Right lobe of liver (tissue), 6 donors: Measurements from ENCODE around the gene SURF1. TPM values are rescaled to one million over a fixed set of nuclear protein-coding genes. Genes with fewer than 3 reads are reported as not detected.

ENCODE experiments used
- ATAC-seq, 4 donors: fragments of 200-7000 bp; cut with Tn5 transposase; one replicate each; pipeline ENCODE4 v1.9.1; 2020; ENCODE audit warnings: mild to moderate bottlenecking in 4 of 4, moderate library complexity in 4 of 4
- DNase-seq, 3 donors: peaks; one replicate each; pipeline ENCODE4 v3.0.0-alpha.2; 2020
- H3K27ac ChIP-seq, 3 donors: fragments of 200-600 bp; one replicate each; pipeline ENCODE4 v1.8.0; 2022
- H3K27me3 ChIP-seq, 2 donors: fragments of 200-600 bp; one replicate each; pipeline ENCODE4 v1.8.0; 2022
- H3K36me3 ChIP-seq, 4 donors: fragments of 200-600 bp; sonication (generic) in 1 of 4; one replicate each; pipeline versions ENCODE4 v1.5.1 to v1.8.0; 2017 to 2022; ENCODE audit warnings: control low read depth in 1 of 4
- H3K4me1 ChIP-seq, 4 donors: fragments of 200-600 bp; sonication (generic) in 1 of 4; one replicate each; pipeline versions ENCODE4 v1.5.1 to v1.8.0; 2017 to 2022; ENCODE audit warnings: control low read depth in 1 of 4
- H3K4me3 ChIP-seq, 3 donors: fragments of 200-600 bp; one replicate each; pipeline ENCODE4 v1.8.0; 2022
- H3K9me3 ChIP-seq, 4 donors: fragments of 200-600 bp; sonication (generic) in 1 of 4; one replicate each; pipeline versions ENCODE4 v1.5.1 to v1.8.0; 2017 to 2022; ENCODE audit warnings: control low read depth in 1 of 4
- POLR2A ChIP-seq: fragments of 450-650 bp; IDR thresholded peaks from one replicate; pipeline ENCODE4 v1.6.1; 2017; ENCODE audit warnings: antibody characterized with exemption, mild to moderate bottlenecking
- WGBS: methylation state at CpG from one replicate; pipeline ENCODE4 v1.1.6; 2018; ENCODE audit warnings: low coverage, low lambda C conversion rate; ENCODE audit not compliant: insufficient coverage; ENCODE audit errors: missing lambda C conversion rate; 5-methylcytosine and 5-hydroxymethylcytosine counted together
- intact Hi-C, 2 donors: fragments of 100-400 bp; cut with DNase I; formaldehyde crosslinking; loops; one replicate each; pipeline versions ENCODE4 v1.11.2 to v1.14.1; 2022
- small RNA-seq, 2 experiments: library from RNA; depleted of rRNA; stranded (forward); fragments of <200 nt; gene quantifications; one replicate each; pipeline ENCODE3, GENCODE V24; 2016
- total RNA-seq, 6 experiments: library from RNA; depleted of rRNA in 2 of 6; stranded (reverse); fragments of >200 nt in 2 of 6; fragmentation: NEBNext Ultra II Directional in 3 of 6; extraction: Animal tissue kit (Norgen Biotek cat#: 25700) in 3 of 6; gene quantifications; one replicate each; pipeline versions ENCODE4 v1.1.0 to v1.2.4, GENCODE V29; 2016 to 2023
- TF ChIP-seq, protein P1 (sequence below), 4 donors: fragments of 200-600 bp in 3 of 4; fragments of 450-650 bp in 1 of 4; IDR thresholded peaks; one replicate each; pipeline versions ENCODE4 v1.5.1 to v1.8.0; 2016 to 2022; ENCODE audit warnings: antibody characterized with exemption in 4 of 4, mild to moderate bottlenecking in 2 of 4
- donor health status: DM: no; HTN: yes; CAD: no.
- donor health status: DM: no; HTN: no; CAD: no.
- donor health status: DM: no; HTN: no; CAD: no.
- donor health status: DM: no; HTN: yes; CAD: no.
- donor health status: DM: no; HTN: yes; CAD: no.

The SURF1 gene
- total RNA-seq, 6 experiments from 2014 or later: 37.4 to 68.8 (median 44.5) TPM

DNA sequence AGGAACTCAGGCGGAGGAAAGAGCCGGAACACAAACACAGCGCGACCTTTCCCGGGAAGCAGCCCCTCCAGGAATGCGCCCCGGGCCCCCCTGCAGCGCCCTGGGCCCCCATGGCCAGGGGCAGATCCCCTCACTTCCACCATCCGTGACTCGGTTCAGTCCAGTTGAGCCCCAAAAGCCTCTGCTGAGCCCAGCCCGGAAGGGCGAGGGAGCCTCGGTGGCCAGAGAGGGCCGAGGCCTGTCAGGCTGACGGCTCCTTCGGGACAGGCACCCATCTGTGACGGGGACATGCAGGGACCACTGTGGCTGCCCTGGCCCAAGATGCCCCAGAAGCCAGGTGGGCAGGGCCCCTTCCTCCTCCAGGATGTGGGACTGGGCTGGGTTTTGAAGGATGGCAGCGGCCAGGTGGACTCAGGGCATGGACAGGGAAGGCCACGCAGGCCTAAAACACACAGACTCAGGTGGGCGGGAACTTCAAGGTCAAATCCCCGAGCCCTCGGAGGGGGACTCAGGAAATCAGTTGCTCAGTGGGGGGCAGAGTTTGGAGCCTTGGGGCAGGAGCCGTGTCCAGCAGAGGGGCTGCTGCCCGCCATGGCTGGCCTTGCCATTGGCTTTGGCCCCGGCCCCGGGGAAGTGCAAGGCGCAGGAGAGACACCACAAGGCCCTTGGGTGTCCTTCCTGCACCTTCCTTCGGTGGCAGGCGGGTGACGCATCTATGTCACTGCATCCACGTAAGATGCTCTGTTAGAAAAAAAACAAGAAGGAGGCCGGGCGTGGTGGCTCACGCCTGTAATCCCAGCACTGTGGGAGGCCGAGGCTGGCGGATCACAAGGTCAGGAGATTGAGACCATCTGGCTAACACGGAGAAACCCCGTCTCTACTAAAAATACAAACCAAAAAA lies 51.6 kb downstream of the SURF1 start:
- Histone ChIP-seq H3K27ac (no peak overlapping the region), H3K27me3 (no peaks in the 10 kb centered on the region), H3K4me3 (no peak overlapping the region), H3K9me3 (no peaks in the 10 kb centered on the region), H3K36me3 (no peaks in the 10 kb centered on the region), H3K4me1 (no peaks in the 10 kb centered on the region)
- 71% methylated on average over 10 of the region's 38 CpGs for WGBS
- no peak for DNase-seq
- intact Hi-C loops: no loop called here
- TF ChIP-seq POLR2A: no peak
- TF ChIP-seq, protein P1, sequence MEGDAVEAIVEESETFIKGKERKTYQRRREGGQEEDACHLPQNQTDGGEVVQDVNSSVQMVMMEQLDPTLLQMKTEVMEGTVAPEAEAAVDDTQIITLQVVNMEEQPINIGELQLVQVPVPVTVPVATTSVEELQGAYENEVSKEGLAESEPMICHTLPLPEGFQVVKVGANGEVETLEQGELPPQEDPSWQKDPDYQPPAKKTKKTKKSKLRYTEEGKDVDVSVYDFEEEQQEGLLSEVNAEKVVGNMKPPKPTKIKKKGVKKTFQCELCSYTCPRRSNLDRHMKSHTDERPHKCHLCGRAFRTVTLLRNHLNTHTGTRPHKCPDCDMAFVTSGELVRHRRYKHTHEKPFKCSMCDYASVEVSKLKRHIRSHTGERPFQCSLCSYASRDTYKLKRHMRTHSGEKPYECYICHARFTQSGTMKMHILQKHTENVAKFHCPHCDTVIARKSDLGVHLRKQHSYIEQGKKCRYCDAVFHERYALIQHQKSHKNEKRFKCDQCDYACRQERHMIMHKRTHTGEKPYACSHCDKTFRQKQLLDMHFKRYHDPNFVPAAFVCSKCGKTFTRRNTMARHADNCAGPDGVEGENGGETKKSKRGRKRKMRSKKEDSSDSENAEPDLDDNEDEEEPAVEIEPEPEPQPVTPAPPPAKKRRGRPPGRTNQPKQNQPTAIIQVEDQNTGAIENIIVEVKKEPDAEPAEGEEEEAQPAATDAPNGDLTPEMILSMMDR (IDR thresholded peaks at IDR 0.05): no peak
- ATAC-seq: peak in 1 of 4 donors; percentile 21

DNA sequence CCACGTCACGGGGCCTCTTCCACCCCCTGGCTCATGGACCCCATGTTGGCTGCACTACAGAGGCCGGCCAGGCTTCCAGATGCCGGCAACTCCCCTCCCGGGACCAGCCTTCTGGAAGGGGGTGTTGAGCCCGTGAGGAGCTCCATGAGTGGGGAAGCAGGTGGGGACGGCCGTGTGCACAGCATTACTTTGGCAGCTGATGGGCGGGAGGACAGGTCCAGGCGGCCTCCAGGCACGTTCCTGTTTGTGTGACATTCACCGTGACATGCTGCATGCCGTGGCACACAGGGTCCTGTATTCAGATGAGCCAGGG lies 52.2 kb downstream of the SURF1 start:
- ATAC-seq (no peak), DNase-seq (no peak)
- Histone ChIP-seq H3K27me3 (no peaks in the 10 kb centered on the region), H3K4me3 (no peak overlapping the region), H3K36me3 (no peaks in the 10 kb centered on the region), H3K9me3 (no peaks in the 10 kb centered on the region), H3K4me1 (no peaks in the 10 kb centered on the region), H3K27ac (no peak overlapping the region)
- TF ChIP-seq, protein P1 (IDR thresholded peaks at IDR 0.05): no peak
- no peak for TF ChIP-seq POLR2A
- no CpG with 5 or more reads among the region's 13 CpGs for WGBS
- intact Hi-C loops: no loop called here

DNA sequence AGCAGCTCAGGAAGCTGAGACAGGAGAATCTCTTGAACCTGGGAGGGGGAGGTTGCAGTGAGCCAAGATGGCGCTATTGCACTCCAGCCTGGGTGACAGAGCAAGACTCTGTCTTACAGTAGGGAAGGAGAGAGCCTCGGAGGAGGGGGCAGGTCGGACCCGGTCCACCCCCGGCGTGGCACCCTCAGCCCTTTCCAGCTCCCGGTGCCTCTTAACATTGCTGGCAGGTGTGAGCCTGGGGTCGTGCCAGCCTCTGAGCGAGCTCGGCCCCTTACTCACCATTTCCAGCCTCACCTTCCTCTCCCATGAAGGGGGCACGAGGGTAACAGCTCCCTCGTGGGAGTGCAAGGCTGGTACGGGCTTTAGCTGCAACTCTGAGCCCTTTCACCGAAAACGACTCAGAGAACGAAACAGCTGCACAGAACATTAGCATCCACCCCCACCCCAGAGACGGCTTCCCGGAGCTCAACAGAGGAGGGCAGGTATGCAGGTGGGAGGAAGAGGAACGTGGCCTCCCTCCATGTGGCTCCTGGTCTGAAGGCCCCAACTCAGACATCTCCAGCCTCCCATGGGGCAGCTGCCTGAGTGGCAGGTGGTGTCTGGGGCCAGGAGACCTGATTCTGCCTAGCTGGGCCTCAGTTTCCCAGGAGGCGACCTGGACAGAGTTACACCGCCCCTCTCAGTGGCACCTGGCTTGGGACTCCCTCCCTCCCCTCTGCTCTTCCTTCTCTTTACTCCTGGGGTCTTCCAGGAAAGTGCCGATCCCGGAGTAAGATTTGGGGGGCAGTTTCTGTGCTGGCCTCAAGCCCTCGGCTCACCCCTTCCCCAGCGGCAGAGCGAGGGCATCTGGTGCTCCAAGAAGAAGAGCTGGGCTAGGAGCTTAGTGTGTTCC lies 52.8 kb downstream of the SURF1 start:
- Histone ChIP-seq H3K27ac (no peak overlapping the region), H3K36me3 (no peaks in the 10 kb centered on the region), H3K4me1 (no peaks in the 10 kb centered on the region), H3K4me3 (no peak overlapping the region), H3K9me3 (no peaks in the 10 kb centered on the region), H3K27me3 (no peaks in the 10 kb centered on the region)
- ATAC-seq (no peak), DNase-seq (no peak)
- intact Hi-C loops: no loop called here
- TF ChIP-seq, protein P1 (IDR thresholded peaks at IDR 0.05): no peak
- no peak for TF ChIP-seq POLR2A
- 58% methylated on average over 13 of the region's 26 CpGs for WGBS

Small RNA genes within 50 kb of the gene (small RNA-seq; reads per million reads assigned to genes)
- 0 reads per million in 2 experiments for gene RF00019
- 0 reads per million in 2 experiments for gene SNORD24
- gene SNORD36A: 0 reads per million in 2 experiments
- gene SNORD36B: 0 reads per million in 2 experiments
- gene SNORD36C: 0 reads per million in 2 experiments

Other genes with a start within 250 kb of the SURF1 start
- 10 to 100 TPM in 1 of 6 experiments, 1 to 10 TPM in 5; 4.3 to 19.8 (median 5.7) TPM for gene RALGDS, start 235.2 kb downstream of the SURF1 start, total RNA-seq
- 1 to 10 TPM in 5 of 6 experiments, under 1 TPM in 1; 0.68 to 3.7 (median 1.9) TPM for gene GBGT1, start 192.6 kb downstream of the SURF1 start, total RNA-seq
- gene OBP2B, start 147.2 kb downstream of the SURF1 start, total RNA-seq: not detected
- gene ABO, start 81.3 kb downstream of the SURF1 start, total RNA-seq: under 1 TPM in 2 of 6 experiments, not detected in 4; 0.06 to 0.29 TPM
- gene SURF6, start 20.3 kb downstream of the SURF1 start, total RNA-seq: 1 to 10 TPM; 5.8 to 8.8 (median 7.6) TPM
- 10 to 100 TPM in 1 of 6 experiments, 1 to 10 TPM in 5; 5.9 to 14.5 (median 8.1) TPM for gene MED22, start 8.4 kb downstream of the SURF1 start, total RNA-seq
- gene RPL7A, start 8.3 kb downstream of the SURF1 start, total RNA-seq: 100 to 1,000 TPM; 529 to 851 (median 616) TPM
- 10 to 100 TPM in 2 of 6 experiments, 1 to 10 TPM in 4; 6.3 to 16.9 (median 8.2) TPM for gene SURF2, start 63 bp upstream of the SURF1 start, total RNA-seq
- gene SURF4, start 19.6 kb upstream of the SURF1 start, total RNA-seq: 100 to 1,000 TPM; 181 to 243 (median 213) TPM
- gene STKLD1, start 19.9 kb upstream of the SURF1 start, total RNA-seq: 1 to 10 TPM in 2 of 6 experiments, under 1 TPM in 3, not detected in 1; 0.43 to 2.6 (median 0.81) TPM
- 10 to 100 TPM in 5 of 6 experiments, 1 to 10 TPM in 1; 9.5 to 19.9 (median 12.0) TPM for gene REXO4, start 61.5 kb upstream of the SURF1 start, total RNA-seq
- gene ADAMTS13, start 65.9 kb upstream of the SURF1 start, total RNA-seq: 10 to 100 TPM in 3 of 6 experiments, 1 to 10 TPM in 3; 8.1 to 27.7 (median 11.3) TPM
- gene CACFD1, start 103.5 kb upstream of the SURF1 start, total RNA-seq: 10 to 100 TPM; 23.5 to 39.8 (median 32.9) TPM
- 1 to 10 TPM in 5 of 6 experiments, under 1 TPM in 1; 0.88 to 6.8 (median 2.8) TPM for gene SLC2A6, start 122.6 kb upstream of the SURF1 start, total RNA-seq
- not detected for gene MYMK, start 168.5 kb upstream of the SURF1 start, total RNA-seq
- gene ADAMTSL2, start 178.2 kb upstream of the SURF1 start, total RNA-seq: 10 to 100 TPM in 3 of 6 experiments, 1 to 10 TPM in 3; 9.2 to 24.8 (median 12.7) TPM